ENCODE results near the gene GNAS-AS1.

Gene GNAS-AS1

DNA sequence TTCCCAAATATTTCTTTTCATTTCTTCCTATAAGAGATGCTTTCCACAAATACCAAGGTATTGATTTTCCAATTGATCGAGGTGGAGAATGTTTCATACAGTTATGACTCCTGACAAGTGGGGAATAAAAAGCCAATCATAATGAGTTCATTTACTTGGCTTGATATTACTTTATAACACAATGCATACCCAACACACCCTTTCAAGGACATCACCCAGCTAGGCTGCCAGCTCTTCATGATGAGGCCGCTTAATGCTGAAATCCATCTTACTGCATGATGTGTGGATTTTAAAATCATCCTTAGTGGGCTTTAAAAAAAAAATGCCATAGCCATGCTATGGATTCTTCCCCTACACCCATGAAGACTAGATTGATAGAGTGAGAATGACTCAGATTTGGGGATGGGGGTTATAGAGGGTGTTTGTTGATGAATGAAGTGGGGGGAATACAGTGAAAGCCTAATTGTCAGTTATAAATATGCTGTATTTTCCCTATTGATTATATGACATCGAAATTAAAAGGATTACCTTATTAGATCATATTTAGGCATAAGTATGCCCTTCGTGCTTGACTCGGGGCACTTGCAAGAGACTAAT, 75.9 kb downstream of the GNAS-AS1 start:
- DNase-seq: no peak

DNA sequence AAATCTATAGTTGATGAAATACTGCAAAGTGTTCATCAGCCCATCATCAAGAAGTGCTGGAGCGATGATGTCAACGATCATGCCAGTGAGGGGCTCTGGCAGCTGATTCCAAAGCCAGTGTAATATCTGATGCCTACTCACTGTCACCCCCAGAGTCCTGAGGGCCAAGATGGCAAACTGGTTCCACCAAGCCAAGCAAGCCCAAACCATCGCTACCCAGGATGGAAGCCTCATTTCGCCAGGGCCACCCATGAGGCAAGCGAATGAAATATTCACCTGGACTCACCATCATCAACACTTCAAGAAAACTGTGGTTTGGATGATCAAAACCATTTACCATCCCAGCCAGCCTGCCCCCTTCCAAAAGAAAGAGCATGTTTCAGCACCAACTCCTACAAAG, 76.5 kb downstream of the GNAS-AS1 start:
- DNase-seq: no peak

DNA sequence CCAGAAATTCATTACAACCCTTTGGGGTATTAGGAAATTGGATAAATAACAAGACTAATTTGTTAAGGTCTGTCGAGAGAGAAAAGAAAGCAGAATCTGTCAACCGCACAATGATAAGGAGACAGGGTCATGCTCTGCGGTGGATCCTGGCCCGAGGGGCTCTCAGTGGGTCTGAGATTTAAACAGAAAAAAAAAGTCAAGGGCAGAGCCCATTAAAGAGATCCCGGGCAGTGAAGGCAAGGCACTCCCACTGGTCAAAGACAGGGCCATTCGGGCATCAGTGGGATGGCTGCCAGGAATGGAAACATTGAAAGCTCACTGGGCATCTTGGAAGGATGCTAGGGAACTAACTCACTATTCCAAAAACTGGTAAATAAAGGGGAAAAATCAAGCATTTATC, 77.9 kb downstream of the GNAS-AS1 start:
- no peak for DNase-seq
